Activated CD8-positive, alpha-beta T cell treated with anti-CD3 and anti-CD28 coated beads, Interleukin-2, amount 10 ng/mL, durations not matched to agents 7 days and 5 days (primary cell): Measurements from ENCODE around the gene NLRX1. TPM values are rescaled to one million over a fixed set of nuclear protein-coding genes. Genes with fewer than 3 reads are reported as not detected.
A peak's percentile ranks its signal among the peaks of the same experiment; 100 is the strongest.
"Not testable (repeated sequence)": the region's sequence is repeated elsewhere in the genome, so short reads cannot be mapped to it uniquely, and the experiment has no call there.

Source experiments
- ATAC-seq: fragments of 150-1000 bp; cut with Tn5 transposase; one replicate; pipeline ENCODE4 v1.10.0; 2021; ENCODE audit warnings: moderate library complexity
- CTCF ChIA-PET: fragments of 350-600 bp; sonication (Branson Sonifier 250); formaldehyde crosslinking; loops from one replicate; lab custom pipeline; 2021; ENCODE audit warnings: antibody characterized with exemption; lab: Charles Lee
- POLR2A ChIA-PET: fragments of 350-600 bp; sonication (Branson Sonifier 250); formaldehyde crosslinking; loops from one replicate; lab custom pipeline; 2021; ENCODE audit warnings: antibody characterized with exemption; lab: Charles Lee
- DNase-seq: peaks from one replicate; pipeline ENCODE4 v3.0.0-alpha.2; 2020
- H3K27ac Mint-ChIP-seq: one replicate; pipeline ENCODE4 v1.8.0; 2021; ENCODE audit warnings: mild to moderate bottlenecking, mixed read lengths
- H3K27me3 Mint-ChIP-seq: one replicate; pipeline ENCODE4 v1.8.0; 2021; ENCODE audit warnings: low read depth, mixed read lengths
- H3K36me3 Mint-ChIP-seq: one replicate; pipeline ENCODE4 v1.8.0; 2021; ENCODE audit warnings: low read depth, mixed read lengths
- H3K4me1 Mint-ChIP-seq: one replicate; pipeline ENCODE4 v1.8.0; 2021; ENCODE audit warnings: low read depth, mixed read lengths
- H3K4me3 Mint-ChIP-seq: one replicate; pipeline ENCODE4 v1.8.0; 2021; ENCODE audit warnings: mild to moderate bottlenecking, mixed read lengths
- H3K9me3 Mint-ChIP-seq: one replicate; pipeline ENCODE4 v1.8.0; 2022; ENCODE audit warnings: mixed read lengths; ENCODE audit not compliant: insufficient read depth
- total RNA-seq, 2 experiments: library from RNA; stranded (reverse); gene quantifications; one replicate each; pipeline ENCODE4 v1.2.3, GENCODE V29; 2021

The NLRX1 gene
- total RNA-seq, 2 experiments from 2014 or later: 24.6 to 24.8 TPM

DNA sequence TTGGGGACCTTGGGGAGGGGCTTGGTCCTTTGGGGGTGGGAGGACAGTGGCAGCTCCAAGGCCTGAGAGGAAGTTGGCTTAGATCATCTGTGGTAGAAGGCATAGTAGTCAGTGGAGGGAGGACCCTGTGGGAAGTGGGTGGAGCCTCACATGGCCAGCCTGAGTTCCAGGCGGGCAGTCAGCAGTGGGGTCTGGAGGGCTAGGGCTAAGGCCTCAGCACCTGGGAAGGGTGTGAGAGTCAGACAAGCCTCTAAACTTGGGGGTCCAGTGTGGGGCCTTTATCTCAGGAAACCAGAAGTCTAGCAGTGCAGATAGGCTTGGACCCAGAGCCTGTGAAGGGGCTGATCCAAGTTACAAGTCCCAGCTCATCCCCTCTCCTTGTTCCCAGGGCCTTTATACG is 4.0 kb downstream of the NLRX1 start:
- ATAC-seq (no peak), DNase-seq (no peak)
- ChIA-PET POLR2A (no interaction called here), CTCF (interaction anchor here (1.2 kb wide), 1 partner anchor 24 kb away, joined by 4 read pairs; no protein-coding TSS in a partner anchor)
- Mint-ChIP-seq H3K27me3 (no peaks in the 10 kb centered on the region), H3K36me3 (peaks cover 8% of the 10 kb centered on the region), H3K27ac (peak overlapping the region; percentile 6), H3K4me3 (no peak overlapping the region), H3K4me1 (peaks cover 31% of the 10 kb centered on the region), H3K9me3 (no peaks in the 10 kb centered on the region)

DNA sequence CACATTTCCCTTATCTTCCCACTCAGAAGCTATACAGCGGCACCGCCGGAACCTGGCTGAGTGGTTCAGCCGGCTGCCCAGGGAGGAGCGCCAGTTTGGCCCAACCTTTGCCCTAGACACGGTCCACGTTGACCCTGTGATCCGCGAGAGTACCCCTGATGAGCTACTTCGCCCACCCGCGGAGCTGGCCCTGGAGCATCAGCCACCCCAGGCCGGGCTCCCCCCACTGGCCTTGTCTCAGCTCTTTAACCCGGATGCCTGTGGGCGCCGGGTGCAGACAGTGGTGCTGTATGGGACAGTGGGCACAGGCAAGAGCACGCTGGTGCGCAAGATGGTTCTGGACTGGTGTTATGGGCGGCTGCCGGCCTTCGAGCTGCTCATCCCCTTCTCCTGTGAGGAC is 4.9 kb downstream of the NLRX1 start:
- POLR2A ChIA-PET: interaction anchor here (0.8 kb wide), 1 partner anchor 155 kb away, joined by 3 read pairs; the partner anchor contains the start of genes RPS25 and TRAPPC4
- CTCF ChIA-PET: no interaction called here
- no peak for DNase-seq
- H3K36me3 Mint-ChIP-seq: peaks cover 12% of the 10 kb centered on the region
- no peaks in the 10 kb centered on the region for H3K9me3 Mint-ChIP-seq
- H3K27ac Mint-ChIP-seq: no peak overlapping the region
- H3K27me3 Mint-ChIP-seq: no peaks in the 10 kb centered on the region
- no peak overlapping the region for H3K4me3 Mint-ChIP-seq
- peaks cover 33% of the 10 kb centered on the region for H3K4me1 Mint-ChIP-seq
- no peak for ATAC-seq

DNA sequence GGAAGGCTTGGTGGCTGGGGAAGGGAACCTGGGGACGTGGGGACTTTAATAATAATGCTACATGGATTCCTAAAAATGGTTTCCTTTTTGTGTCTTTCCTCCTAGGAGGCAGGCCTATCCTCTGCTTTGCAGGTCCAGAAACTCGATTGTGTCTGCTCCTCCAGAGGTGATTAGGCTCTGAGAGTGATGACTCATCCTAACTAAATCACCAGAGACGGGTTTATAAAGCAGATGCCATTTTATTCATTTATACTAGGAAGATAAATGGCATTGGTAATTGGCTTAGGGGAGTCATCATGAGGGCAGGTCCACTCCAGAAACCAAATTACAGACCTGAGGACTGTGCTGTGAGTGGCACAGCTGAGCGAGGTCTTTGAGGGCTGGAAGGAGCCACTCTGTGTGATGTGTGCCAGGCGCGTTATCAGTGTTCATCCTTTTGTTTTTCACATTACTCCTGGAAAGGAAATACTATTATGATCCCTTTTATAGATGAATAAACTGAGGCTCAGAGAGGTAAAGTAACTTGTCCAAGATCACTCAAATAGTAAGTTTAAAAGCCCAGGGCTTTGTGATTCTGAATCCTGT is 7.1 kb downstream of the NLRX1 start:
- Mint-ChIP-seq H3K27me3 (no peaks in the 10 kb centered on the region), H3K27ac (no peak overlapping the region), H3K4me1 (peaks cover 24% of the 10 kb centered on the region), H3K9me3 (no peaks in the 10 kb centered on the region), H3K36me3 (peaks cover 20% of the 10 kb centered on the region), H3K4me3 (no peak overlapping the region)
- ATAC-seq (no peak), DNase-seq (no peak)
- ChIA-PET CTCF (no interaction called here), POLR2A (interaction anchor here (0.7 to 1.7 kb wide), 2 partner anchors 20 to 81 kb away, joined by 3 read pairs; no protein-coding TSS in a partner anchor)

DNA sequence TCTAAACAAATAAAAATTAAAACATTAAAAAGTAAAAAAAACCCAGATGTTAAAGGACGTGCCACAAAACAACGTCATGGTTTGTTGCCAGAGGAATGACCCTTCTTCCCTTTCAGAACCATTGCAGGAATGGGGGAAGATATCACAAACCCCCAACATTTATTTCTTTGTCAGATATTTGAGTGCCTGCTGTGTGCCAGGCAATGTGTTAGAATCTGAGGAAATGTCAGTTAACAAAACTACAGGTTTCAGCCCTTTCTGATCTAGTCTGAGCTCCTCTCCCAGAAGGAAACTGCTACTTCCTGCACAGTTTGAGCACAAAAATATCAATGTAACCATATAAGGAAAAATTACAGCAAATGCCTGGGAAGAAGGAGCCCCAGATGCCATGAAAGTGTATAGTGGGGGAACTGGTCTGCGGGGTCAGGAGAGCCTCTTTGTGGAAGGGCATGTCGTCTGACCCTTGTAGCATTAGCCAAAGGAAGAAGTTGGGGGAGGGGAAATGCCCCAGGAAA is 9.7 kb downstream of the NLRX1 start:
- peaks cover 25% of the 10 kb centered on the region for H3K36me3 Mint-ChIP-seq
- no peak overlapping the region for H3K4me3 Mint-ChIP-seq
- ATAC-seq: no peak
- ChIA-PET CTCF (interaction anchor here (0.8 to 3.0 kb wide), 6 partner anchors 9 to 160 kb away, joined by 3 to 34 read pairs (median 3); partner anchors contain the start of gene NLRX1), POLR2A (interaction anchor here (0.5 to 1.7 kb wide), 2 partner anchors 9 to 44 kb away, joined by 3 to 8 read pairs; partner anchors contain the start of gene NLRX1)
- H3K9me3 Mint-ChIP-seq: no peaks in the 10 kb centered on the region
- peaks cover 15% of the 10 kb centered on the region for H3K4me1 Mint-ChIP-seq
- H3K27ac Mint-ChIP-seq: peak overlapping the region; percentile 84
- H3K27me3 Mint-ChIP-seq: no peaks in the 10 kb centered on the region
- DNase-seq: no peak

DNA sequence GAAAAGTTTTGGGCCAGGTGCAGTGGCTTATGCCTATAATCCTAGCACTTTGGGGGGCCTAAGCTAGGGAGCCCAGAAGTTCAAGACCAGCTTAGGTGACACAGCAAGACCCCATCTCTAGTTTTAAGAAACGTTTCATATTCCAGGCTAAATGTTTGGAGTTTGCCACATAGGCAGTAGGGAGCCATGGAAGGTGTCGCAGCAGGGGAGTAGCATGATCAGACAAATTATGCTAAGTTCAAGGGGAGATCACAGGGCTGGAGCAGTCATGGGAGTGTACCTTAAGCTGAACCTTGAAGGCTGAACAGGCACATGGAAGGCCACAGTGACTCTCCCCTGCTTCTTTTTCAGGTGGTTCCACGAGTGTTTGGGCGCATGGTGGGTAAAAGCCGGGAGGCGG is 10.8 kb downstream of the NLRX1 start:
- ChIA-PET POLR2A (no interaction called here), CTCF (interaction anchor here (1.2 to 3.0 kb wide), 3 partner anchors 10 to 105 kb away, joined by 3 to 34 read pairs (median 4); partner anchors contain the start of gene NLRX1)
- ATAC-seq: no peak
- Mint-ChIP-seq H3K9me3 (no peaks in the 10 kb centered on the region), H3K27ac (peak overlapping the region; percentile 39), H3K27me3 (no peaks in the 10 kb centered on the region), H3K4me3 (no peak overlapping the region), H3K36me3 (peaks cover 32% of the 10 kb centered on the region), H3K4me1 (peaks cover 15% of the 10 kb centered on the region)
- no peak for DNase-seq

DNA sequence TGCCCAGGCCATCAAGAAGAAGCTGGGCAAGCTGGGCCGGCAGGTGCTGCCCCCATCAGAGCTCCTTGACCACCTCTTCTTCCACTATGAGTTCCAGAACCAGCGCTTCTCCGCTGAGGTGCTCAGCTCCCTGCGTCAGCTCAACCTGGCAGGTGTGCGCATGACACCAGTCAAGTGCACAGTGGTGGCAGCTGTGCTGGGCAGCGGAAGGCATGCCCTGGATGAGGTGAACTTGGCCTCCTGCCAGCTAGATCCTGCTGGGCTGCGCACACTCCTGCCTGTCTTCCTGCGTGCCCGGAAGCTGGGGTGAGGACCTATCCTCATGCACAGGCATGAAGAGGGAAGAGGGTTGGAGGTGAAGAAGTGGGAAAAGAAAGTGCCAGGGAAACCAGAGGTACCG is 11.5 kb downstream of the NLRX1 start:
- CTCF ChIA-PET: interaction anchor here (1.2 to 3.0 kb wide), 3 partner anchors 11 to 104 kb away, joined by 3 to 34 read pairs (median 4); partner anchors contain the start of gene NLRX1
- peaks cover 32% of the 10 kb centered on the region for H3K36me3 Mint-ChIP-seq

DNA sequence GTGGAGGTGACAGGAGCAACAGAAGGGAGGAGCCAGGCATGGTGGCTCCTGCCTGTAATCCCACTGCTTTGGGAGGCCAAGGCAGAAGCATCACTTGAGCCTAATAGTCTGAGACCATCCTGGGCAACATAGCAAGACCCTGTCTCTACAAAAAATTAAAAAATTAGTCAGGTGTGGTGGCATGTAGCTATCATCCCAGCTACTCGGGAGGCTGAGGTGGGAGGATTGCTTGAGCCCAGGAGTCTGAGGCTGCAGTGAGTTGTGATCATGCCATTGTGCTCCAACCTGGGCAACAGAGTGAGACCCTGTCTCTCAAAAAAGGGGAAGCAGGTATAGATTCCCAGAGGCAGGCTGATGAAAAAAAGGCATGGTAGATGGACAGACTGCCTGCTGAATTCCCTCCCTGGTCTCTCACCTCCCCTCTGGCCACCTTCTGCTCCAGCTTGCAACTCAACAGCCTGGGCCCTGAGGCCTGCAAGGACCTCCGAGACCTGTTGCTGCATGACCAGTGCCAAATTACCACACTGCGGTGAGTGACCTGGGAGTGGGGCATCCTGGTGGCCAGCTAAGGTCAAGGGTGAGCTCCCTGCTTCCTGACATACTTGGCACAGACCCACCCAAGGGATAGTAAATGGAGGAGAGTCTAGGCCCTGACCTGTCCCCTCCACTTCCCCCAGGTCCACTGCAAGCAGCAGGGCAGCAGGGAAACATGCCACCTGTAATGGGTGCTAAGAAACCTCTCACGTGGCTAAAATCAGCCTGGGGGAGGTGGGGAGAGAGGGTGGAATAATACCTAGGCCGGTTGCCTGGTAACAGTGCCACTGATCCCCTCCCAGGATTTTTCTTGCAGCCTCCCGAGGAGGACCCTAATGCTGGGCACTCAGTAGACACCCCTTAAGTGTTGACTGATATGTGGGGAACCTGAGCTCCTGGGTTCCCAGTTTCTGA is 12.5 kb downstream of the NLRX1 start:
- peaks cover 12% of the 10 kb centered on the region for H3K4me1 Mint-ChIP-seq
- CTCF ChIA-PET: interaction anchor here (0.6 to 1.7 kb wide), 4 partner anchors 12 to 42 kb away, joined by 3 to 4 read pairs (median 4); no protein-coding TSS in a partner anchor
- H3K36me3 Mint-ChIP-seq: peaks cover 23% of the 10 kb centered on the region
- ATAC-seq (no peak), DNase-seq (no peak)
- no peaks in the 10 kb centered on the region for H3K27me3 Mint-ChIP-seq
- no peak overlapping the region for H3K4me3 Mint-ChIP-seq
- POLR2A ChIA-PET: interaction anchor here (1.3 kb wide), 1 partner anchor 12 kb away, joined by 3 read pairs; no protein-coding TSS in a partner anchor
- H3K9me3 Mint-ChIP-seq: no peaks in the 10 kb centered on the region
- peak overlapping the region; percentile 55 for H3K27ac Mint-ChIP-seq

More for the DNA sequence above, 11.5 kb downstream of the NLRX1 start:
- Mint-ChIP-seq H3K4me1 (peaks cover 15% of the 10 kb centered on the region), H3K9me3 (no peaks in the 10 kb centered on the region), H3K4me3 (no peak overlapping the region), H3K27me3 (no peaks in the 10 kb centered on the region), H3K27ac (no peak overlapping the region)
- no peak for DNase-seq
- ATAC-seq: no peak
- POLR2A ChIA-PET: no interaction called here

DNA sequence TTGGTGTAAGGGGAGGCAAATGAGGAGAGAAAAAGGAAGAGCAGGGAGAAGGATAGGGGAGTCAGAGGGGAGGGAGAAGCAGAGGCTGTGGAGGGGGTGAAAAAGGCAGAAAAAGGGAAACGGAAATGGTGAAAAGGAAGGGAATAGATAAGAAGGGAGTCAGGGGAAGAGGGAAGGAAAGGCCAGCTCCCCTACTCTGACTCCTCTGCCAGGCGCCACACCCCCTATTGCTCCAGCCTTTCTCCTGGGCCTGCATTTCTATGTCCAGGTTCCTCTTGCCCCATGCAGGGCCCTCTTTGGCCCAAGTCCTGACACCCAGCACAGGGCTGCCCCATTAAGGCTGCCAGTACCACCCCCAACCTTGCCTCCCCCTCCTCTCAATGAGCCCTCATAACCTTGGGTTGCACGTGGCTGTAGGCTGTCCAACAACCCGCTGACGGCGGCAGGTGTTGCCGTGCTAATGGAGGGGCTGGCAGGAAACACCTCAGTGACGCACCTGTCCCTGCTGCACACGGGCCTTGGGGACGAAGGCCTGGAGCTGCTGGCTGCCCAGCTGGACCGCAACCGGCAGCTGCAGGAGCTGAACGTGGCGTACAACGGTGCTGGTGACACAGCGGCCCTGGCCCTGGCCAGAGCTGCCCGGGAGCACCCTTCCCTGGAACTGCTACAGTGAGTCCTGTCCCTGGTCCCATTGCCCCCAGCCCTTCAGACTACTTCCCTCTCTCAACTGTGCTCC is 13.3 kb downstream of the NLRX1 start:
- Mint-ChIP-seq H3K4me3 (no peak overlapping the region), H3K36me3 (peaks cover 23% of the 10 kb centered on the region), H3K4me1 (peaks cover 12% of the 10 kb centered on the region), H3K9me3 (no peaks in the 10 kb centered on the region), H3K27ac (peak overlapping the region; percentile 55), H3K27me3 (no peaks in the 10 kb centered on the region)
- no peak for DNase-seq
- ATAC-seq: no peak
- ChIA-PET CTCF (interaction anchor here (0.6 to 1.7 kb wide), 2 partner anchors 13 kb away, joined by 3 to 4 read pairs; no protein-coding TSS in a partner anchor), POLR2A (interaction anchor here (0.6 to 1.3 kb wide), 2 partner anchors 13 to 252 kb away, joined by 3 read pairs; no protein-coding TSS in a partner anchor)

DNA sequence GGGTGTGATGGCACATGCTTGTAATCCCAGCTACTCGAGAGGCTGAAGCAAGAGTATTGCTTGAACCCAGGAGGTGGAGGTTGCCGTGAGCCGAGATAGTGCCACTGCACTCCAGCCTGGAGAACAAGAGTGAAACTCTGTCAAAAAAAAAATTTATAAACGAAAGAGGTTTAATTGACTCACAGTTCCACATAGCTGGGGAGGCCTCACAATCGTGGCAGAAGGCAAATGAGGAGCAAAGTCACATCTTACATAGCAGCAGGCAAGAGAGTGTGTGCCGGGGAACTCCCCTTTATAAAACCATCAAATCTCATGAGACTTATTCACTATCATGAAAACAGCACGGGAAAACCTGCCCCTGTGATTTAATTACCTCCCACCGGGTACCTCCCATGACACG is 15.9 kb downstream of the NLRX1 start:
- ATAC-seq, DNase-seq, H3K27me3 Mint-ChIP-seq, H3K9me3 Mint-ChIP-seq, CTCF ChIA-PET, H3K27ac Mint-ChIP-seq, H3K4me1 Mint-ChIP-seq, H3K4me3 Mint-ChIP-seq: not testable (repeated sequence)
- POLR2A ChIA-PET: interaction anchor here (0.6 to 0.8 kb wide), 2 partner anchors 89 to 842 kb away, joined by 3 to 5 read pairs; partner anchors contain the start of gene CD3D
- H3K36me3 Mint-ChIP-seq: peaks cover 17% of the 10 kb centered on the region

DNA sequence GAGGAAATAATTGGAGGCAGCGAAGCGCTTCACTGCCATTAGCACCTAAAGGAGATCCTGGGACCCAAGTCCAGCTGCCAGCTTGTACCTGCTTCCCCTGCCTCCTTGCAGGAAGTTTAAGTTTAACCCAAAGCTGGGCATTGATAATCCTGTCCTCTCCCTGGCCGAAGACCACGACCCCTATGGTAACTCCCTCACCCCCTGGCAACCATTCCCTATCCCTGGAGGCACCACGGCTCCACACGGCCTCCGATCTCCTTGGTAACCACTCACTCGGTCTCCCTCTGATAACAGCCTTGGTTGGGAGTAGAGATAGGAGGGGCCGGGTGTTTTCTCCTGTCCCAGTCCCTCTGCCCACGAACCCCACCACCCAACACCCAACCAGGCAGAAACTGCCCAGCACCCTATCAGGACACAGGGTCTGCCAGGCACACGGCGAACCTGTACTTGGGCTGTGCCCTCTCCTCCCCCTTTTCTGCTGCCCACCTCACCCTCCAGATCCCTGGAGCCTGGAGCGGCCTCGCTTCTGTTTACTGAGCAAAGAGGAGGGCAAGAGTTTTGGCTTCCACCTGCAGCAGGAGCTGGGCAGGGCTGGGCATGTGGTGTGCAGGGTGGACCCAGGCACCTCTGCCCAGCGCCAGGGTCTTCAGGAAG is 17.6 kb downstream of the NLRX1 start:
- H3K27ac Mint-ChIP-seq: no peak overlapping the region
- POLR2A ChIA-PET: no interaction called here
- H3K4me1 Mint-ChIP-seq: no peaks in the 10 kb centered on the region
- H3K36me3 Mint-ChIP-seq: peaks cover 12% of the 10 kb centered on the region
- ATAC-seq (no peak), DNase-seq (no peak)
- no peaks in the 10 kb centered on the region for H3K9me3 Mint-ChIP-seq
- no peak overlapping the region for H3K4me3 Mint-ChIP-seq
- no peaks in the 10 kb centered on the region for H3K27me3 Mint-ChIP-seq
- CTCF ChIA-PET: no interaction called here
